SK-N-SH treated with all-trans-retinoic acid at 6 μM for 48 hours (cell line): Measurements from ENCODE around the gene PSMF1.
"Not testable (repeated sequence)": the region's sequence is repeated elsewhere in the genome, so short reads cannot be mapped to it uniquely, and the experiment has no call there.

Experiments
- ATAC-seq: fragments of 200-7000 bp; cut with Tn5 transposase; 3 replicates; pipeline ENCODE4 v1.9.1; 2020; ENCODE audit warnings: mild to moderate bottlenecking, moderate library complexity
- ARNTL ChIP-seq: fragments of 450-650 bp; formaldehyde crosslinking; IDR thresholded peaks from 2 replicates; pipeline ENCODE4 v1.5.0; 2020; ENCODE audit warnings: low read depth, mild to moderate bottlenecking, moderate library complexity, borderline replicate concordance
- BACH2 ChIP-seq: fragments of 250-450 bp; sonication (Bioruptor Pico); IDR thresholded peaks from 2 replicates; pipeline ENCODE4 v1.9.0; 2021; ENCODE audit warnings: mild to moderate bottlenecking, borderline replicate concordance
- CREB5 ChIP-seq: fragments of 250-450 bp; sonication (Bioruptor Pico); IDR thresholded peaks from 2 replicates; pipeline ENCODE4 v1.5.1; 2020; ENCODE audit warnings: low read depth, mild to moderate bottlenecking, moderate library complexity
- CSDC2 ChIP-seq: fragments of 250-450 bp; sonication (Bioruptor Pico); IDR thresholded peaks from 2 replicates; pipeline ENCODE4 v1.5.0; 2020; ENCODE audit warnings: mild to moderate bottlenecking, moderate library complexity
- CSRNP3 ChIP-seq: fragments of 250-450 bp; sonication (Bioruptor Pico); IDR thresholded peaks from 2 replicates; pipeline ENCODE4 v1.5.1; 2021; ENCODE audit warnings: mild to moderate bottlenecking, moderate library complexity
- OSR1 ChIP-seq: fragments of 250-450 bp; sonication (Bioruptor Pico); IDR thresholded peaks from 2 replicates; pipeline ENCODE4 v1.8.0; 2022; ENCODE audit warnings: moderate library complexity, mild to moderate bottlenecking, inconsistent platforms
- PATZ1 ChIP-seq: fragments of 250-450 bp; sonication (Bioruptor Pico); IDR thresholded peaks from 2 replicates; pipeline ENCODE4 v1.8.0; 2020; ENCODE audit warnings: mild to moderate bottlenecking, moderate library complexity, borderline replicate concordance
- PPARA ChIP-seq: fragments of 250-450 bp; sonication (Bioruptor Pico); IDR thresholded peaks from 2 replicates; pipeline ENCODE4 v1.5.0; 2020; ENCODE audit warnings: mild to moderate bottlenecking, borderline replicate concordance
- RARB ChIP-seq: fragments of 250-450 bp; sonication (Bioruptor Pico); IDR thresholded peaks from 2 replicates; pipeline ENCODE4 v1.8.0; 2021; ENCODE audit warnings: mild to moderate bottlenecking, moderate library complexity
- SNAI2 ChIP-seq: fragments of 250-450 bp; sonication (Bioruptor Pico); IDR thresholded peaks from 2 replicates; pipeline ENCODE4 v1.5.0; 2020; ENCODE audit warnings: mild to moderate bottlenecking, moderate library complexity
- TOX ChIP-seq: fragments of 250-450 bp; sonication (Bioruptor Pico); IDR thresholded peaks from 2 replicates; pipeline ENCODE4 v1.8.0; 2021; ENCODE audit warnings: mild to moderate bottlenecking, moderate library complexity, borderline replicate concordance
- ZC3H10 ChIP-seq: fragments of 250-450 bp; sonication (Bioruptor Pico); IDR thresholded peaks from 2 replicates; pipeline ENCODE4 v1.5.1; 2021; ENCODE audit warnings: mild to moderate bottlenecking, moderate library complexity
- ZFP3 ChIP-seq: fragments of 250-450 bp; sonication (Bioruptor Pico); IDR thresholded peaks from 2 replicates; pipeline ENCODE4 v1.5.0; 2020; ENCODE audit warnings: mild to moderate bottlenecking, moderate library complexity
- ZNF565 ChIP-seq: fragments of 450-650 bp; formaldehyde crosslinking; conservative IDR thresholded peaks from 2 replicates; pipeline ENCODE4 v1.5.0; 2020; ENCODE audit warnings: low read depth, mild to moderate bottlenecking, moderate library complexity
- ZNF70 ChIP-seq: fragments of 450-650 bp; formaldehyde crosslinking; IDR thresholded peaks from 2 replicates; pipeline ENCODE4 v1.5.0; 2020; ENCODE audit warnings: mild to moderate bottlenecking, moderate library complexity
- ZNF8 ChIP-seq: fragments of 450-650 bp; formaldehyde crosslinking; IDR thresholded peaks from 2 replicates; pipeline ENCODE4 v1.5.0; 2020; ENCODE audit warnings: mild to moderate bottlenecking, moderate library complexity

PSMF1 gene

GRCh38 chr20:1215386-1216170 is 97.2 kb downstream of the PSMF1 start:
- no peak for ATAC-seq
- TF ChIP-seq CSDC2 (CRISPR knock-in tag) = no peak
- TF ChIP-seq CREB5 (CRISPR knock-in tag) = no peak
- no peak for TF ChIP-seq OSR1
- no peak for TF ChIP-seq ZFP3 (CRISPR knock-in tag)
- TF ChIP-seq ZNF70 (CRISPR knock-in tag) = no peak
- TF ChIP-seq SNAI2 (CRISPR knock-in tag) = no peak
- no peak for TF ChIP-seq ZNF565 (CRISPR knock-in tag)
- TF ChIP-seq ZNF8 (CRISPR knock-in tag) = no peak
- no peak for TF ChIP-seq PPARA (CRISPR knock-in tag)
- no peak for TF ChIP-seq ARNTL (CRISPR knock-in tag)
- TF ChIP-seq BACH2 (CRISPR knock-in tag) = no peak
- TF ChIP-seq CSRNP3 (CRISPR knock-in tag) = no peak
- TF ChIP-seq TOX (CRISPR knock-in tag) = no peak
- no peak for TF ChIP-seq PATZ1 (CRISPR knock-in tag)
- no peak for TF ChIP-seq RARB
- no peak for TF ChIP-seq ZC3H10 (CRISPR knock-in tag)

- not testable (repeated sequence) for ATAC-seq
Measured at GRCh38 chr20:1216527-1217427, 98.4 kb downstream of the PSMF1 start.
